ENCODE data around the gene EBF3.

EBF3 gene

GRCh38 chr10:129941199-129942018, 22.7 kb downstream of the EBF3 start:
- in situ Hi-C loops (cut with HindIII; ENCODE audit: low sequenced_read_pairs) = no loop called here
- no peak for DNase-seq (ENCODE audit: low read depth, low spot score)
- no peak for TF ChIP-seq CTCF (IDR thresholded peaks at IDR 0.05; ENCODE audit: low read depth, low read length)
- no peak overlapping the region for H3K4me3 ChIP-seq (ENCODE audit: low read depth, low read length)

GRCh38 chr10:129940617-129941198, 23.4 kb downstream of the EBF3 start:
- no peak overlapping the region for H3K4me3 ChIP-seq (ENCODE audit: low read depth, low read length)
- no peak for DNase-seq (ENCODE audit: low read depth, low spot score)
- no peak for TF ChIP-seq CTCF (IDR thresholded peaks at IDR 0.05; ENCODE audit: low read depth, low read length)
- in situ Hi-C loops (cut with HindIII; ENCODE audit: low sequenced_read_pairs) = no loop called here

GRCh38 chr10:129939416-129940275, 24.4 kb downstream of the EBF3 start:
- TF ChIP-seq CTCF (IDR thresholded peaks at IDR 0.05; ENCODE audit: low read depth, low read length) = no peak
- in situ Hi-C loops (cut with HindIII; ENCODE audit: low sequenced_read_pairs) = no loop called here
- no peak overlapping the region for H3K4me3 ChIP-seq (ENCODE audit: low read depth, low read length)

GRCh38 chr10:129938460-129938859, 25.6 kb downstream of the EBF3 start:
- TF ChIP-seq CTCF (IDR thresholded peaks at IDR 0.05; ENCODE audit: low read depth, low read length) = no peak
- in situ Hi-C loops (cut with HindIII; ENCODE audit: low sequenced_read_pairs) = no loop called here
- DNase-seq (ENCODE audit: low read depth, low spot score) = no peak
- no peak overlapping the region for H3K4me3 ChIP-seq (ENCODE audit: low read depth, low read length)

More at GRCh38 chr10:129939416-129940275, 24.4 kb downstream of the EBF3 start:
- DNase-seq (ENCODE audit: low read depth, low spot score) = no peak

- TF ChIP-seq CTCF (IDR thresholded peaks at IDR 0.05; ENCODE audit: low read depth, low read length) = no peak
- no peak overlapping the region for H3K4me3 ChIP-seq (ENCODE audit: low read depth, low read length)
- DNase-seq (ENCODE audit: low read depth, low spot score) = no peak
- in situ Hi-C loops (cut with HindIII; ENCODE audit: low sequenced_read_pairs) = no loop called here
Observed at GRCh38 chr10:129937351-129937751, 26.7 kb downstream of the EBF3 start.

GRCh38 chr10:129936923-129937300, 27.2 kb downstream of the EBF3 start:
- in situ Hi-C loops (cut with HindIII; ENCODE audit: low sequenced_read_pairs) = no loop called here
- TF ChIP-seq CTCF (IDR thresholded peaks at IDR 0.05; ENCODE audit: low read depth, low read length) = no peak
- no peak overlapping the region for H3K4me3 ChIP-seq (ENCODE audit: low read depth, low read length)
- no peak for DNase-seq (ENCODE audit: low read depth, low spot score)

Measured in astrocyte of the spinal cord (primary cell).